Astrocyte of the cerebellum (primary cell): ENCODE measurements around the gene DOCK2.

ENCODE experiments used
- DNase-seq: peaks from one replicate; pipeline ENCODE4 v3.0.0-alpha.2; 2011; ENCODE audit warnings: low read depth
- H3K4me3 ChIP-seq: 2 replicates; pipeline ENCODE4 v1.5.1; 2011; ENCODE audit warnings: mild to moderate bottlenecking, low read depth, low read length, moderate library complexity
- in situ Hi-C: cut with HindIII; loops from 2 replicates; pipeline ENCODE4 v1.10.0; 2017; ENCODE audit warnings: low sequenced_read_pairs
- TF ChIP-seq, protein P1 (sequence below): IDR thresholded peaks from 2 replicates; pipeline ENCODE4 v1.5.1; 2012; ENCODE audit warnings: low read length, low read depth, moderate library complexity, mild to moderate bottlenecking; ENCODE audit errors: missing control alignments

Gene DOCK2

GRCh38 chr5:169871826-169872490 is 234.9 kb downstream of the DOCK2 start:
- H3K4me3 ChIP-seq: no peak overlapping the region
- in situ Hi-C loops: no loop called here
- no peak for DNase-seq
- TF ChIP-seq, protein P1, sequence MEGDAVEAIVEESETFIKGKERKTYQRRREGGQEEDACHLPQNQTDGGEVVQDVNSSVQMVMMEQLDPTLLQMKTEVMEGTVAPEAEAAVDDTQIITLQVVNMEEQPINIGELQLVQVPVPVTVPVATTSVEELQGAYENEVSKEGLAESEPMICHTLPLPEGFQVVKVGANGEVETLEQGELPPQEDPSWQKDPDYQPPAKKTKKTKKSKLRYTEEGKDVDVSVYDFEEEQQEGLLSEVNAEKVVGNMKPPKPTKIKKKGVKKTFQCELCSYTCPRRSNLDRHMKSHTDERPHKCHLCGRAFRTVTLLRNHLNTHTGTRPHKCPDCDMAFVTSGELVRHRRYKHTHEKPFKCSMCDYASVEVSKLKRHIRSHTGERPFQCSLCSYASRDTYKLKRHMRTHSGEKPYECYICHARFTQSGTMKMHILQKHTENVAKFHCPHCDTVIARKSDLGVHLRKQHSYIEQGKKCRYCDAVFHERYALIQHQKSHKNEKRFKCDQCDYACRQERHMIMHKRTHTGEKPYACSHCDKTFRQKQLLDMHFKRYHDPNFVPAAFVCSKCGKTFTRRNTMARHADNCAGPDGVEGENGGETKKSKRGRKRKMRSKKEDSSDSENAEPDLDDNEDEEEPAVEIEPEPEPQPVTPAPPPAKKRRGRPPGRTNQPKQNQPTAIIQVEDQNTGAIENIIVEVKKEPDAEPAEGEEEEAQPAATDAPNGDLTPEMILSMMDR: no peak

DNA sequence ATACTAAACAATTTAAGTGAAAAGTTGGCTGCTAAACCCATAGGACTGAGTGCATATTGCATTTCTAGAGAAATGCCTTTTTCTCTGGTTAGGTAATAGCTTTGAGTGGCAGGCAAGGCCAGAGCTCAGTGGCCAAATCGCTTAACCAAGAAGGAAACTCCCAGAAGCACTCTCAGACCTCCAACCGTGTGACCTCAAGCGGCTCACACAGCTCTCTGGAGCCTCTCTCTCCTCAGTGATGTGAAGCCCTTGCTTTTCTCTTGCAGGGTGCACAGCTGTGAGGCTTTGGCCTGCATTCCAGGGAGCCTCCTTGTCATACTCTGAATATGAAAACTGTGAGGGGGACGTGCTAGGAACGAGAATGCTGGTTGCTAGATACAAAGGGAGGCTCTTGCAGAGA is 236.6 kb downstream of the DOCK2 start:
- TF ChIP-seq, protein P1: no peak
- in situ Hi-C loops: no loop called here
- peak; percentile 68 for DNase-seq
- H3K4me3 ChIP-seq: no peak overlapping the region

DNA sequence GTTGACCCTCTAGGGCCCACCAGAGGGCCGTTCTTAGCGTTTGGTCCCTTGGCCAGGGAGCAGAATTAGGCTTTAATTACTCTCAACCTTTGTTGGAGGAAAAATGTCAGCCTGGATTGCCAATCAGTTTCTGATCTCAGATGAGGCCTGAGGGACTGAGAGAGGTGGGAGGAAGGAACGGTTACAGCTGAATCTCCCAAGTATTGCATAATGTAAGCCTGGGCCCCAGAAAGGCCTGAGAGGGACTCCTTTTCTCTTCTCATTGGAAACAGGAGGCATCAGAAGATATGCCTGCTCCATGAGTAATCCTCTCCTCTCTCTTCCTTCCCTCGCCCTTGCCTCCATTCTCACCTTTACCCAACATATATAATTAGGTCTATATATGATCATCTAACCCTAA is 237.5 kb downstream of the DOCK2 start:
- in situ Hi-C loops: no loop called here
- H3K4me3 ChIP-seq: no peak overlapping the region
- TF ChIP-seq, protein P1: no peak
- no peak for DNase-seq

DNA sequence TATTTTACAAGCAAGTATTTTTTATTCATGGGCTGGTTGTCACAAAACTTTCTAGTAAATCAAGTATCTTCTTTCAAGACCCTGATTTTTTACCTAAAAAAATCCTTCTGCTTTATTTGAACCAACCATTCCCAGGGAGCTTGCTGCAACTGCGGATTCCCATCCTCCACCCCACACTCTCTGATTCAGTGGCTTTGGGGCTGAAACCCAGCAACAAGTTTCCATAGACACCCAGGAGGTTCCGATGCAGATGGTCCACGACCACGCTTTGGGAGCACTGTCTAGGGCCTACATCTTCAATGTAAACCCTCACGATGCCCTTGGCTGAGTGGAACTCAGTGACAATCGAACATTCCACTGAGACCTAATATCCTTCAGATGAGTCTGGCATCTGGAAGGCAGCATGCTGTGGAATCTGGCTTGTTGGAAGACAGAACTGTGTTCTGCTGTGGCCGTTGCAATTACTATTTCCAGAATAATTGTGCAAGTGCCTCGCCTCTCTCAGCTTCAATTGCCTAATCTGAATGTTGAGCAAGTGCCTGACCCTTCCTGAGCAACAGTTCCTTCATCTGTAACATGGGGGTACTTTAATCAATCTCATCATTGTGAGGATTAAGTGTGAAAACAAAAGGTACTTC is 238.1 kb downstream of the DOCK2 start:
- in situ Hi-C loops: no loop called here
- no peak overlapping the region for H3K4me3 ChIP-seq
- DNase-seq: no peak
- TF ChIP-seq, protein P1: no peak

- in situ Hi-C loops: no loop called here
- TF ChIP-seq, protein P1: no peak
- no peak for DNase-seq
- H3K4me3 ChIP-seq: no peak overlapping the region
These were observed 238.7 kb downstream of the DOCK2 start for GRCh38 chr5:169875731-169876130.

GRCh38 chr5:169876386-169876785 is 239.3 kb downstream of the DOCK2 start:
- in situ Hi-C loops: no loop called here
- no peak overlapping the region for H3K4me3 ChIP-seq
- DNase-seq: no peak
- TF ChIP-seq, protein P1: no peak
